SK-N-MC (cell line): ENCODE measurements around the gene DPP8.
"Not testable (repeated sequence)": the region's sequence is repeated elsewhere in the genome, so short reads cannot be mapped to it uniquely, and the experiment has no call there.

Experiments used
- DNase-seq: peaks from one replicate; pipeline ENCODE4 v3.0.0-alpha.2; 2011; ENCODE audit warnings: low read depth, low spot score
- H3K27ac ChIP-seq: fragments of 200-600 bp; sonication (generic); 2 replicates; pipeline ENCODE4 v1.5.1; 2016; ENCODE audit warnings: mixed run types
- H3K36me3 ChIP-seq: fragments of 200-600 bp; sonication (generic); 2 replicates; pipeline ENCODE4 v1.6.1; 2017; ENCODE audit warnings: antibody characterized with exemption, low read length, mixed read lengths; ENCODE audit not compliant: insufficient read depth
- H3K4me3 ChIP-seq: fragments of 200-600 bp; sonication (generic); 2 replicates; pipeline ENCODE4 v1.5.1; 2016
- H3K9ac ChIP-seq: fragments of 200-600 bp; sonication (generic); 2 replicates; pipeline ENCODE4 v1.8.0; 2017; ENCODE audit warnings: mixed run types, mixed read lengths; ENCODE audit not compliant: insufficient read length
- H3K9me3 ChIP-seq: fragments of 200-600 bp; sonication (generic); 2 replicates; pipeline ENCODE4 v1.6.1; 2017; ENCODE audit warnings: low read depth, mild to moderate bottlenecking, antibody characterized with exemption, low read length, moderate library complexity, mixed read lengths
- EZH2 ChIP-seq: fragments of 200-600 bp; sonication (generic); IDR thresholded peaks from one replicate; pipeline ENCODE4 v1.6.1; 2017; ENCODE audit warnings: antibody characterized with exemption
- FOXP2 ChIP-seq: optimal IDR thresholded peaks from 2 replicates; pipeline ENCODE3; 2011; ENCODE audit warnings: mild to moderate bottlenecking, moderate library complexity; ENCODE audit not compliant: insufficient read depth; ENCODE audit errors: extremely low read length, control extremely low read depth
- POLR2AphosphoS5 ChIP-seq: IDR thresholded peaks from 2 replicates; pipeline ENCODE4 v1.6.1; 2012; ENCODE audit warnings: mild to moderate bottlenecking, low read depth, low read length, borderline replicate concordance

Gene DPP8

GRCh38 chr15:65512807-65513416 lies 4.6 kb downstream of the DPP8 start:
- no peak overlapping the region for H3K4me3 ChIP-seq
- no peak overlapping the region for H3K27ac ChIP-seq
- H3K36me3 ChIP-seq, result peaks cover 43% of the 10 kb centered on the region
- no peak for DNase-seq
- H3K9me3 ChIP-seq, result no peaks in the 10 kb centered on the region
- TF ChIP-seq FOXP2 (no peak), EZH2 (no peak), POLR2AphosphoS5 (no peak)
- H3K9ac ChIP-seq, result no peak overlapping the region

- Histone ChIP-seq H3K9ac (no peak overlapping the region), H3K27ac (no peak overlapping the region), H3K36me3 (peaks cover 43% of the 10 kb centered on the region), H3K4me3 (no peak overlapping the region), H3K9me3 (no peaks in the 10 kb centered on the region)
- no peak for TF ChIP-seq FOXP2
- no peak for TF ChIP-seq EZH2
- TF ChIP-seq POLR2AphosphoS5, result no peak
- no peak for DNase-seq
Measured at GRCh38 chr15:65512189-65512588, 5.3 kb downstream of the DPP8 start.

GRCh38 chr15:65509321-65509720 lies 8.2 kb downstream of the DPP8 start:
- no peak overlapping the region for H3K4me3 ChIP-seq
- TF ChIP-seq EZH2, result no peak
- TF ChIP-seq FOXP2, result no peak
- TF ChIP-seq POLR2AphosphoS5, result no peak
- peaks cover 47% of the 10 kb centered on the region for H3K36me3 ChIP-seq
- no peak for DNase-seq
- no peak overlapping the region for H3K27ac ChIP-seq
- H3K9ac ChIP-seq, result no peak overlapping the region
- no peaks in the 10 kb centered on the region for H3K9me3 ChIP-seq

GRCh38 chr15:65494076-65494475 lies 23.4 kb downstream of the DPP8 start:
- Histone ChIP-seq H3K27ac (no peak overlapping the region), H3K4me3 (no peak overlapping the region), H3K36me3 (peaks cover 54% of the 10 kb centered on the region), H3K9ac (no peak overlapping the region), H3K9me3 (no peaks in the 10 kb centered on the region)
- TF ChIP-seq EZH2, result no peak
- TF ChIP-seq POLR2AphosphoS5, result no peak
- no peak for TF ChIP-seq FOXP2
- no peak for DNase-seq

- peaks cover 43% of the 10 kb centered on the region for H3K36me3 ChIP-seq
- TF ChIP-seq POLR2AphosphoS5 (no peak), FOXP2 (no peak), EZH2 (no peak)
Measured at GRCh38 chr15:65484876-65485275, 32.6 kb downstream of the DPP8 start.

GRCh38 chr15:65476903-65477302 lies 40.6 kb downstream of the DPP8 start:
- H3K36me3 ChIP-seq, result peaks cover 56% of the 10 kb centered on the region
- H3K9ac ChIP-seq, result no peak overlapping the region
- H3K4me3 ChIP-seq, result no peak overlapping the region
- no peak for DNase-seq
- H3K27ac ChIP-seq, result no peak overlapping the region
- no peaks in the 10 kb centered on the region for H3K9me3 ChIP-seq
- TF ChIP-seq EZH2, result no peak
- no peak for TF ChIP-seq POLR2AphosphoS5
- no peak for TF ChIP-seq FOXP2

More at GRCh38 chr15:65484876-65485275, 32.6 kb downstream of the DPP8 start:
- no peak overlapping the region for H3K27ac ChIP-seq
- H3K9ac ChIP-seq, result no peak overlapping the region
- no peaks in the 10 kb centered on the region for H3K9me3 ChIP-seq
- no peak overlapping the region for H3K4me3 ChIP-seq
- DNase-seq, result no peak

GRCh38 chr15:65470866-65471265 lies 46.6 kb downstream of the DPP8 start:
- TF ChIP-seq FOXP2, result no peak
- no peak for TF ChIP-seq POLR2AphosphoS5
- TF ChIP-seq EZH2, result no peak
- no peaks in the 10 kb centered on the region for H3K9me3 ChIP-seq
- DNase-seq, result no peak
- H3K36me3 ChIP-seq, result peaks cover 46% of the 10 kb centered on the region
- H3K4me3 ChIP-seq, result no peak overlapping the region
- H3K27ac ChIP-seq, result no peak overlapping the region
- no peak overlapping the region for H3K9ac ChIP-seq

- Histone ChIP-seq H3K4me3 (no peak overlapping the region), H3K9me3 (no peaks in the 10 kb centered on the region), H3K27ac (no peak overlapping the region), H3K9ac (no peak overlapping the region), H3K36me3 (peaks cover 54% of the 10 kb centered on the region)
- DNase-seq, result no peak
- TF ChIP-seq FOXP2 (no peak), EZH2 (no peak), POLR2AphosphoS5 (no peak)
Measured at GRCh38 chr15:65468229-65468909, 49.1 kb downstream of the DPP8 start.

GRCh38 chr15:65466901-65467300 lies 50.6 kb downstream of the DPP8 start:
- no peaks in the 10 kb centered on the region for H3K9me3 ChIP-seq
- H3K4me3 ChIP-seq, result no peak overlapping the region
- DNase-seq, result no peak
- no peak overlapping the region for H3K9ac ChIP-seq
- H3K27ac ChIP-seq, result no peak overlapping the region
- H3K36me3 ChIP-seq, result peaks cover 54% of the 10 kb centered on the region
- TF ChIP-seq EZH2 (no peak), POLR2AphosphoS5 (no peak), FOXP2 (no peak)

- H3K27ac ChIP-seq, H3K9ac ChIP-seq, H3K4me3 ChIP-seq, DNase-seq, H3K9me3 ChIP-seq: not testable (repeated sequence)
- H3K36me3 ChIP-seq, result peaks cover 66% of the 10 kb centered on the region
Measured at GRCh38 chr15:65463096-65463495, 54.4 kb downstream of the DPP8 start.
